GM18526 (cell line): ENCODE data around the gene CIAO3.

Experiments used
- POLR2A ChIP-seq: IDR thresholded peaks from 3 replicates; pipeline ENCODE4 v1.6.1; 2011; ENCODE audit not compliant: insufficient read length; ENCODE audit errors: extremely low read depth

Gene CIAO3

GRCh38 chr16:692356-693108 is 48.3 kb downstream of the CIAO3 start:
- no peak for TF ChIP-seq POLR2A

DNA sequence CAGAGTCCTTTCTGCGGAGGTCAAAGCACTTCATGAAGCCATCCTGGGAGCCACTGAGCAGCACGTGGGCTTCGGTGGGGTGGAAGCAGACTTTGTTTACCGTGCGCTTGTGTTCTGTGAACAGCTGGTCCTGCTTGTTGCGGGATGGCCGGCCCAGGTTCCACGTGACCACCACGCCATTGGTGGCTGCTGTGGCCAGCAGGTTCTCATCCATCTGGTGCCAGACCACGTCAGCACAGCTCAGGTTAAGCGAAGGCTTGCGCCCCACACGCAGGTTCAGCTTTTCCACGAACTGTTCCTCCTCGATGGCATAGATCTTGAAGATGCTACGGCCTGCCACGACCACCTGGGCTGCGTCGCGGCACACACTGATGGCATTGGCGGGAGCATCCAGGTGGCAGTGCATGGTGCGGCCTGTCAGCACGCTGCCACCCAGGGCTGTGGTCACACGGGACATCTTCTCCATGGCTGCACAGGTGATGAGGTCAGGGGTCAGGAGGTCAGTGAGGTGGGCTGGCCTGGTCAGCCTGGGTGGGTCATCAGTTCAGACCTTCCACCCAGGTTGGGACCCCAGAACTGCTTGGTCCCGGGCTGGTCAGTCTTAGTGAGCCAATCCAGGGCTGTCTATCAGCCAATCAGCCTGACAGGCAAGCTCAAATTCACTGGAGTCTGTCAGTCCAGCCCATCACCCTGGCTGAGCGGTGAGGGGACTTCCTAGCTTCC is 51.5 kb downstream of the CIAO3 start:
- TF ChIP-seq POLR2A: no peak

GRCh38 chr16:687499-687898 is 53.3 kb downstream of the CIAO3 start:
- TF ChIP-seq POLR2A: no peak

DNA sequence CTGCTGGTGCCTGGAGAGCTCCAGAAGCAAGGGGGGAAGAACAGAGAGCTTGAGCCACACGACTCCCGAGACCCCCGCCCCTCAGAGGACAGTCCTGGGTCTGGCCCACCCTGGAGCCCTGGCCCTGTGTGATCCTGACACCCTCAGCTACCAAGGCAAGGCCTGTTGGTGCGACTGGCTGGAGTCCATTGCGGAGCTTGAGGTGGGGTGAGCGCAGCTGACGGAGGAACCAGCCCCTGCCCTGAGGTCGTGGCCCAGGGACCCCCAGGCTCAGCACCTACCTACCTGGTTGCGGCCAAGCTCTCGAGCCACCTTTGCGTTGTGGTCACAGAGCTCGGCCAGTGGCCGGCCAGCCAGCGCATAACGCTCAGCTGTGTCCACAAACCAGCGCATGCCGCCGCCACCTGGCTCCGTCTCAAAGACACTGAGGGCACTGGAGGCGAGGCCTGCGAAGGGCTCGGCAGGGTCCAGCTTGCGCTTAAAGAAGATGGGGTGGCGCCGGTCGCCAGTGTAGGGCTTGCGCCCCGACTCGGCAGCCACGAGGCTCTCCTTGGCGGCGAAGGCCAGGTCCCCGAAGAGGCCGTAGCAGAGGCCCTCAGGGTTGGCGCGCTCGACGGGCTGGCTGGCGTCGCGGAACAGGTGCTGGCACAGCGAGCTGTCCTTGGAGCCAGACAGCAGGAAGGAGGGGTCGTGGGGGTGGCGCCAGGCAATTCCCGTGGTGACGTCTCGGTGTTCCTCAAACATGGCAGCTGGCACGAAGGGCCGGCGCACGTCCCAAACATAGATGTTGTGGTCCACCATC is 54.1 kb downstream of the CIAO3 start:
- TF ChIP-seq POLR2A: no peak

DNA sequence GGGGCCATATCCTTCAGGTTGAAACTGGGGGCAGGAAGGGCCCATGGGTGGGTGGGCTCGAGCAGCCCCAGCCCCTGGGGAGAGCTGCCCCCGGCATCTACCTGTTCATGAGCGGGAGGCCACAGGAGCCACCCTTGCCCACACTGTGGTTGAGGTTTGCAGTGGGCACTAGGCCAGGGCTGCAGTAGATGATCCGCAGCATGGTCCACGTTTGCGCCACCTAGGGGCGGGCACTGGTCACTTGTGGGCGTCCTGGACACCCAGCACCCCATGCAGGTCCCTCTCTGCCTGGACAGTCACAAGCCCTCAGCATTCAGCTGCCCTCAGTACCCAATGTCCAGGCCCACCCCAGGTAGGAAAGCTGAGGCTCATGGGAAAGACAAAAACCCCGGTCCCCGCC is 54.8 kb downstream of the CIAO3 start:
- no peak for TF ChIP-seq POLR2A

DNA sequence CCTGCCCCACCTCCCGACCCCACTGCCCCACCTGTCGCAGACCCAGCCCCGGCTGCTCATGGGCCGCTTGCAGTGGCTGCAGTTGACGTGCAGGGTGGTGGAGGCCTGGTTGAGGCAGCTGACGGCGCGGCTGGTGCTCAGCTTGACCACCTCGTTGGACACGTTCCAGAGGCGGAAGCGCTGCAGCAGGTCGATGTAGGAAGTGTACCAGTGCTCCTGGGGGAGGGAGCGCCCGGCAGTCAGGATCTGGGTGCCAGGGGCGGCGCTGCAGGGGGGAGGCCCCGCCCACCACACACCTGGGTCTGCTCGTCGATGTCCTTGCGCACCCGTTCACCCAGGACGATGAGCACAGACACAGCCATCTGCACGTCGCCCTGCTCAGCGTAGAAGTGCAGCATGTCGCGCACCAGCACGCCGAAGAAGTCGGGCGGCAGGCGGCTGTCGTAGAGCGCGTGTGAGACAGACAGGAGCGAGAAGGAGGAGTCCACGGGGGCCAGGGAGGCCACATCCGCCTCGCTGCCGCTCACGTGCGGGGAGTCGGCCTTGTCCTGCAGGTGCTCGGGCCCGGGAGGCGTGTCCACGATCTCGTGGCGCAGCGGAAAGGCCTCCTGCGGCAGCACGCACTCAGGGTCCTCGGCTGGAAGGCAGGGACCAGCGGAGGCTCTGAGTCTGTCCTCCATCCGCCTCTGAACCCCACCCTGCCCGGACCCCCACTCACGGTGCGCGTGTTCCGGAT is 55.7 kb downstream of the CIAO3 start:
- TF ChIP-seq POLR2A: no peak

DNA sequence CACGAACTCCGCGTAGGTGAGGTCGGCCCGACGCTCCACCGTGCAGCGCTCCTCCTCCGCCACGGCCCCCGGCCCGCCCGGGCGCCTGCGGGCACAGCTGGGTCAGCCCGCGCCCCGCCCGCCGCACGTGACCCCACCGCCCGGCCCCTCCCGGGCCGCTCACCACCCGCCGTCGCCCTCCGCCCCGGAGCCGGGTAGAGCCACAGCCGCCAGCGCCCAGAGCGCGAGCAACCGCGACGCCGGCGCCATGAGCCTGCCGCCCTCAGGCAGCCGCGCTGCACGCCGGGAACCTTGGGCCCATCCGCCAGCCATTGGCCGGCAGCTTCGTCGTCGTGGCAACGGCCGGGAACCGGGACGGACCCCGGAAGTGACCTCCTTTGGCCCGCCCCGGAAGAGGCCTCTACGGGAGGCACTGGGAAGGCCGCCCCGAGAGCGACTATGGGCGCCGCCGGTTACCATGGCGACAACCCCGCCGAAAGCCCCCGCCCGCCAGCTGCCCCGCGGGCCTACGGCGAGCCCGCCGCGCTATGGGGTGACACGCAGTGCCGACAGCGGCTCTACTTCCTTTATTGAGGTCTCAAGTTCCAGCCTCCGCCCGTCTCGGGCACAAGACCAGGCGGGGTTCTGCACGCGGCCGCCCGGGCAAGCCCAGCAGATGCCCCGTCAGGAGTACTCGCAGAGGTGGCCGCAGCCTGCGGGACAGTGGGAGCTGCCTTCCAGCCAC is 56.6 kb downstream of the CIAO3 start, which contains the start of gene JMJD8:
JMJD8 (minus strand) TSS at position 264 of the 724 bp plus-strand sequence; CDS start at position 249, 15 bp downstream.
- TF ChIP-seq POLR2A: peak; percentile 90

DNA sequence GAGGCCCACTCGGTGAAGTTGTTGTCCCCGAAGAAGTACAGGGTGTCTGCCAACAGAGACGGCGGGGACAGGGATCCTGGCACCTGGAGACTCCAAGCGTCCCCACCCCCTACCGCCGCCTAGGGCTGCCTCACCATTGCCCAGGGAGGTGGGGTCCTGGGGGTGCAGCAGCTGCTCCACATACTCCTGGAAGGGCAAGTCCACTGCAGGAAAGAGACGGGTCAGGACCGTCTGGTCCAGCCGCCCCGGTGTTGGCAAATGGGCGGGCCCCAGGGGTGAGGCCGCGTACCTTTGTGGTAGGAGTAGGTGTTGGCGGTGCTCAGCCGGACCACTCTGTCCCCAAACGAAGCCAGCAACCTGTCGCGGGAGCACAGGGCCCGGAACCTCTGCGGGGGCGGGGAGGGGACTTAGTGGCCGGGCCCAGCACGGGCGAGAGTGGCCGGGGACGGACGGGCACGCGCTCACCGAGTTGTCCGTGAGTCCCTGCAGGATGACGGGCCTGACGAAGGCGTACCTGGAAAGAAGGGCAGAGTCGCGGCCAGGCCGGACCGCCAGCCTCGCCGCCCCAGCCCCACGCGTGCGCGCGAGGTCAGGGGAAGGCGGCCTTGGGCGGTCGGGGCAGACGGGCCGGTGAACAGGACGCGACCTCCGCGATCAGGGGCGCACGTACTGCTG is 57.3 kb downstream of the CIAO3 start:
- TF ChIP-seq POLR2A: no peak

- TF ChIP-seq POLR2A: no peak
Measured at GRCh38 chr16:682493-683395, 58.1 kb downstream of the CIAO3 start.

GRCh38 chr16:681746-682427 is 58.9 kb downstream of the CIAO3 start:
- TF ChIP-seq POLR2A: no peak

DNA sequence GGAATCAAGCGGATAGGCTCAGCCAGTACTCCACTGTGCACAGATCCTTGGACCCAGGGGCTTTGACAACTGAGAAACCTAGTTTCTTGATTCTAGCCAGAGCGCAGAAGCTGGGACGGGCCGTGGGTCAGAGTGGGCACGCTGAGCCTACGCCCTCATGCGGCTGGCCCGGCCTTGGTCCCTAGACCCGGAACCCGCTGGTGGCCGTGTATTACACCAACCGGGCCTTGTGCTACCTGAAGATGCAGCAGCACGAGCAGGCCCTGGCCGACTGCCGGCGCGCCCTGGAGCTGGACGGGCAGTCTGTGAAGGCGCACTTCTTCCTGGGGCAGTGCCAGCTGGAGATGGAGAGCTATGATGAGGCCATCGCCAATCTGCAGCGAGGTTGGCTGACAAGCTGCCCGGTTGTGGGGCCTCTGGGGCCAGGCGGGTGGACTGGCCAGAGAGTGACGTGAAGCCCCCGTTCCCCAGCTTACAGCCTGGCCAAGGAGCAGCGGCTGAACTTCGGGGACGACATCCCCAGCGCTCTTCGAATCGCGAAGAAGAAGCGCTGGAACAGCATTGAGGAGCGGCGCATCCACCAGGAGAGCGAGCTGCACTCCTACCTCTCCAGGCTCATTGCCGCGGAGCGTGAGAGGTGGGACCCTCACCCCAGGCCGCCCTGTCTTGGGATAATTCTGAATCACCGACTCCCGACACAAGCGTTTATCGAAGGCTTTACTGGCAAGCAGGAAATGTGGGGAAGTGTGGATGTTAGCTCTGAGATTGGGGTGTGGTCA is 59.6 kb downstream of the CIAO3 start:
- no peak for TF ChIP-seq POLR2A

GRCh38 chr16:680625-680945 is 60.2 kb downstream of the CIAO3 start:
- TF ChIP-seq POLR2A: no peak
